PC-9 (cell line): ENCODE results near the gene SLC16A4. TPM values are rescaled to one million over a fixed set of nuclear protein-coding genes. Genes with fewer than 3 reads are reported as not detected.

Experiments
- BruUV-seq: library from RNA; stranded (reverse); fragments of 400-500 nt; replicated peaks from 2 replicates; lab custom pipeline; 2021; lab: Mats Ljungman, UMichigan
- CTCF ChIA-PET: fragments of 300-600 bp; sonication (Branson Sonifier 250); formaldehyde crosslinking; loops from one replicate; lab custom pipeline; 2022; ENCODE audit warnings: antibody characterized with exemption; lab: Charles Lee
- POLR2A ChIA-PET: fragments of 300-600 bp; sonication (Branson Sonifier 250); formaldehyde crosslinking; loops from one replicate; lab custom pipeline; 2022; ENCODE audit warnings: antibody characterized with exemption; ENCODE audit not compliant: unreplicated experiment; lab: Charles Lee
- DNase-seq, 2 experiments: peaks; one replicate each; pipeline versions ENCODE4 v3.0.0 to v3.0.0-alpha.2; 2015 to 2022; ENCODE audit warnings: mixed read lengths in 1 of 2
- H2AFZ ChIP-seq: fragments of 200-600 bp; sonication (generic); 2 replicates; pipeline ENCODE4 v1.8.1; 2017; ENCODE audit warnings: antibody characterized with exemption
- H3F3A ChIP-seq: fragments of 200-600 bp; sonication (generic); 2 replicates; pipeline ENCODE4 v1.8.1; 2017; ENCODE audit warnings: antibody characterized with exemption, mild to moderate bottlenecking, low read depth; ENCODE audit not compliant: insufficient read depth
- H3K27ac ChIP-seq: fragments of 200-600 bp; sonication (generic); 2 replicates; pipeline ENCODE4 v1.6.1; 2016; ENCODE audit warnings: mixed run types
- H3K27me3 ChIP-seq: fragments of 200-600 bp; sonication (generic); 2 replicates; pipeline ENCODE4 v1.6.1; 2016; ENCODE audit warnings: low read depth, mixed run types; ENCODE audit not compliant: insufficient read depth
- H3K36me3 ChIP-seq: fragments of 200-600 bp; sonication (generic); 2 replicates; pipeline ENCODE4 v1.6.1; 2016; ENCODE audit warnings: low read depth, mixed run types
- H3K4me1 ChIP-seq: fragments of 200-600 bp; sonication (generic); replicated peaks from 2 replicates; pipeline ENCODE4 v1.6.1; 2016; ENCODE audit warnings: mixed run types; ENCODE audit not compliant: insufficient read depth
- H3K4me2 ChIP-seq: fragments of 200-600 bp; sonication (generic); 2 replicates; pipeline ENCODE4 v1.6.1; 2017; ENCODE audit warnings: mixed run types
- H3K4me3 ChIP-seq: fragments of 200-600 bp; sonication (generic); 2 replicates; pipeline ENCODE4 v1.6.1; 2016; ENCODE audit warnings: mixed run types
- H3K79me2 ChIP-seq: fragments of 200-600 bp; sonication (generic); 2 replicates; pipeline ENCODE4 v1.6.1; 2017; ENCODE audit warnings: low read depth, mixed run types
- H3K9me2 ChIP-seq: fragments of 200-600 bp; sonication (generic); 2 replicates; pipeline ENCODE4 v1.8.1; 2017; ENCODE audit warnings: mild to moderate bottlenecking; ENCODE audit not compliant: insufficient read depth
- H3K9me3 ChIP-seq: fragments of 200-600 bp; sonication (generic); 2 replicates; pipeline ENCODE4 v1.8.1; 2016; ENCODE audit warnings: low read depth; ENCODE audit not compliant: insufficient read depth
- H4K20me1 ChIP-seq: fragments of 200-600 bp; sonication (generic); 2 replicates; pipeline ENCODE4 v1.8.1; 2017; ENCODE audit not compliant: insufficient read depth
- EZH2 ChIP-seq: fragments of 200-600 bp; sonication (generic); IDR thresholded peaks from 2 replicates; pipeline ENCODE4 v1.8.0; 2017; ENCODE audit warnings: antibody characterized with exemption, low read depth
- intact Hi-C: fragments of 100-400 bp; cut with micrococcal nuclease; formaldehyde crosslinking; loops from one replicate; pipeline ENCODE4 v1.10.0; 2022; ENCODE audit not compliant: unreplicated experiment
- total RNA-seq: library from RNA; stranded (reverse); gene quantifications from 2 replicates; pipeline ENCODE4 v1.2.3, GENCODE V29; 2021
- TF ChIP-seq, protein P1 (sequence below): fragments of 200-600 bp; sonication (generic); conservative IDR thresholded peaks from 2 replicates; pipeline ENCODE4 v1.6.1; 2017; ENCODE audit warnings: mixed run types, antibody characterized with exemption, mild to moderate bottlenecking, moderate library complexity

SLC16A4 gene
- total RNA-seq, 1 experiment from 2014 or later, result 32.7 TPM

DNA sequence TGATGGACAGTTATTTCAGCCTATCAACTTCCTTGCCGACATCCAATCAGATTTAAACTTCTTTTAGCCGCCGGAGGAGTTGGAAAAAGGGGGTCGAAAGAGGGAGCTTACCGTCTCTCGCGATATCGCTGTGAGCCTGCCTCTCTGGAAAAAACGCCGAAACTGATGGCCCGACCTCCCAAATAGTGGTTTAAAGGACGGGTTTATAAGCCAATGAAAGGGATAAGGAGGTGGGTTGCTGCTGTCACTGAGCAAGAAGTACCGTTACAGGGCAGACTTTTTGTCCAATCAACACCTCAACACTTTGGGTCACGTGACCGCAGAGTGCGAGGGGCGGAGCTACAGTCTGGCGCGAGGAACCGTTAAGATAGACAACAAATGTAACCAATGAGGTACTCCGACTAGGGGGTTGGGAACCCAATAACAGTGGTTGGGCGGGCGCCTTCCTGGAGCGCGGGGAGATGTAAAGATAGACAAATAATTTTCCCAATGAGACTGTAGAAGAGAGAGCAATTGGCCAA, 51.9 kb downstream of the SLC16A4 start, which contains the start of gene RBM15:
TSS of gene RBM15 (plus strand) at position 492 of the 521 bp plus-strand sequence. CDS start at position 521, 29 bp downstream.
- Histone ChIP-seq H4K20me1 (peaks cover 41% of the 10 kb centered on the region), H3K27me3 (no peaks in the 10 kb centered on the region), H3K79me2 (peaks cover 52% of the 10 kb centered on the region), H3K4me1 (peaks cover 64% of the 10 kb centered on the region), H3F3A (peaks cover 32% of the 10 kb centered on the region), H3K4me2 (peak within 1 kb of the TSS; percentile 91), H3K36me3 (peaks cover 27% of the 10 kb centered on the region), H3K4me3 (peak within 1 kb of the TSS; percentile 77), H3K27ac (peak within 1 kb of the TSS; percentile 88), H3K9me2 (no peaks in the 10 kb centered on the region), H3K9me3 (no peaks in the 10 kb centered on the region), H2AFZ (peak within 1 kb of the TSS; percentile 88)
- intact Hi-C loops, result loop anchor here (1.0 to 10.0 kb wide), 4 partner anchors 44 to 244 kb away; partner anchors contain the start of gene LAMTOR5
- TF ChIP-seq, protein P1, sequence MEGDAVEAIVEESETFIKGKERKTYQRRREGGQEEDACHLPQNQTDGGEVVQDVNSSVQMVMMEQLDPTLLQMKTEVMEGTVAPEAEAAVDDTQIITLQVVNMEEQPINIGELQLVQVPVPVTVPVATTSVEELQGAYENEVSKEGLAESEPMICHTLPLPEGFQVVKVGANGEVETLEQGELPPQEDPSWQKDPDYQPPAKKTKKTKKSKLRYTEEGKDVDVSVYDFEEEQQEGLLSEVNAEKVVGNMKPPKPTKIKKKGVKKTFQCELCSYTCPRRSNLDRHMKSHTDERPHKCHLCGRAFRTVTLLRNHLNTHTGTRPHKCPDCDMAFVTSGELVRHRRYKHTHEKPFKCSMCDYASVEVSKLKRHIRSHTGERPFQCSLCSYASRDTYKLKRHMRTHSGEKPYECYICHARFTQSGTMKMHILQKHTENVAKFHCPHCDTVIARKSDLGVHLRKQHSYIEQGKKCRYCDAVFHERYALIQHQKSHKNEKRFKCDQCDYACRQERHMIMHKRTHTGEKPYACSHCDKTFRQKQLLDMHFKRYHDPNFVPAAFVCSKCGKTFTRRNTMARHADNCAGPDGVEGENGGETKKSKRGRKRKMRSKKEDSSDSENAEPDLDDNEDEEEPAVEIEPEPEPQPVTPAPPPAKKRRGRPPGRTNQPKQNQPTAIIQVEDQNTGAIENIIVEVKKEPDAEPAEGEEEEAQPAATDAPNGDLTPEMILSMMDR, result no peak
- TF ChIP-seq EZH2, result no peak
- ChIA-PET CTCF (interaction anchor here (0.8 to 2.1 kb wide), 4 partner anchors 46 to 131 kb away, joined by 3 to 5 read pairs (median 3); no protein-coding TSS in a partner anchor), POLR2A (interaction anchor here (0.5 to 0.9 kb wide), 7 partner anchors 28 to 865 kb away, joined by 4 to 15 read pairs (median 6); no protein-coding TSS in a partner anchor)
- no TSS peak for BruUV-seq
- DNase-seq, result peak; percentile 97 to 100

DNA sequence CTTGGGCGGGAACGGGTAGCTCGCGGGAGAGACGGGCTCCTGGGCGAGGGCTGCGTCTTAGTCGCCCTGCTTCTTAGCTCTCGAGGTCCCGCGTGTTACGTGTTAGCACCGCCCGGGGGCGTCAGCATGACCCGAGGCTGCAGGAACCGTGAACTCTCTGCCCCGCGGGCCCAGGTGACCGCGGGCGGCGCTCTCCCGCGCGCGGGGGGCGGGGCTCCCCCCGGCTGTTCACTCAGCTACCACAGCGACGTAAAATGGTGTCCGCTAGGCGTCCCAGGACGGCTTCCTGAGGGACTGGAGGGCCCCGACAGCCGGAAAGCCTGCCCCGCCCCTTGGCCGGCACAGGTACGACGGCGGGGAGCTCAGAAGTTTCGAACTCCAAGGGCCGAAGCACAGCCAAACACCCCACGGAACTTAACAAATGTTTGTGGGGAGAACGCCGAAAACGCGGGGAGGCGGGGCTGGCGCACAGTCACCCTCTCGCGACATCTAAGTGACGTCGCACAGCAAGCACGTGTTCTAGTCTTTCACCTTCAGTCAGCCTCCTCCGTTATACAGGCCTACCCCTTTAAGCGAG, 52.4 kb downstream of the SLC16A4 start:
- CTCF ChIA-PET, result interaction anchor here (0.5 to 2.1 kb wide), 5 partner anchors 47 to 175 kb away, joined by 3 to 5 read pairs (median 3); no protein-coding TSS in a partner anchor
- POLR2A ChIA-PET, result interaction anchor here (0.5 to 0.9 kb wide), 6 partner anchors 10 to 549 kb away, joined by 3 to 15 read pairs (median 6); no protein-coding TSS in a partner anchor
- H3K4me2 ChIP-seq, result peak overlapping the region; percentile 87
- BruUV-seq, result no TSS peak
- intact Hi-C loops, result loop anchor here (1.0 to 10.0 kb wide), 4 partner anchors 44 to 244 kb away; partner anchors contain the start of gene LAMTOR5
- H3K27me3 ChIP-seq, result no peaks in the 10 kb centered on the region
- peaks cover 32% of the 10 kb centered on the region for H3F3A ChIP-seq
- no peak for TF ChIP-seq EZH2
- TF ChIP-seq, protein P1, result peak; percentile 74
- peak overlapping the region; percentile 77 for H3K4me3 ChIP-seq
- H3K4me1 ChIP-seq, result peaks cover 61% of the 10 kb centered on the region
- no peaks in the 10 kb centered on the region for H3K9me3 ChIP-seq
- H2AFZ ChIP-seq, result peak overlapping the region; percentile 88
- peaks cover 21% of the 10 kb centered on the region for H3K36me3 ChIP-seq
- H3K79me2 ChIP-seq, result peaks cover 46% of the 10 kb centered on the region
- H4K20me1 ChIP-seq, result peaks cover 36% of the 10 kb centered on the region
- peak overlapping the region; percentile 88 for H3K27ac ChIP-seq
- peak in 1 of 2 experiments; percentile 94 for DNase-seq
- H3K9me2 ChIP-seq, result no peaks in the 10 kb centered on the region

DNA sequence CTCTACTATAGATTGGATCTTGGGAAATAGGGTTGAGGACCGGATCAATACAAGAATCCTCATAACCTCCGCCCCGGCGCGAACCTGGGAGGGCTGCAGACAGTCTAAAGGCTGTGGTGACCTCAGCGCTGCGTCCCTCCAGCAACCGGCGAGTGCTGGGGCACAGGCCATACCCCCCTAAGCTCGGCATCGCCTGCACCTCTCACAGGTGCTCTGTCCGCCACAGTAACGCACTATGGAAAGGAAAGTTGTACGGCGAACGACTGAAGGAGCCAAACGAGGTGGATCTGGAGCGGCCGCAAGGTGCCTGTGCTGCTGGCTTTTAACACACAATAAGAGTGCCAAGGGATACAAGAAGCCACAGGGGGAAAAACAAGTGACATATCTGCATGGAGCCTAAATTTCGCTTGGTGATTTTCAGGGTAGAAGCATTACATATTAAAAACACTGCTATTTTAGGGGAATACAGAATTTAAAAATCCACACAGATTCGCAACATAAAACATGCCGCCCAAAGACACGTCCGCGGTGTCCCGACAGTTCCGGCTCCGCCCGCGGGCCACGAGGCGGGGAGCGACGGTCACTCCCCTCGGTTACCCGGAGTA, 53.0 kb downstream of the SLC16A4 start:
- Histone ChIP-seq H3K4me3 (peak overlapping the region; percentile 77), H3K9me3 (no peaks in the 10 kb centered on the region), H3K27ac (peak overlapping the region; percentile 88), H3K9me2 (no peaks in the 10 kb centered on the region), H3K4me1 (peaks cover 55% of the 10 kb centered on the region), H4K20me1 (peaks cover 30% of the 10 kb centered on the region), H3K4me2 (peak overlapping the region; percentile 87), H3K36me3 (peaks cover 15% of the 10 kb centered on the region), H3K27me3 (no peaks in the 10 kb centered on the region), H2AFZ (peak overlapping the region; percentile 88), H3F3A (peaks cover 32% of the 10 kb centered on the region), H3K79me2 (peaks cover 40% of the 10 kb centered on the region)
- intact Hi-C loops, result loop anchor here (1.0 to 10.0 kb wide), 4 partner anchors 45 to 243 kb away; partner anchors contain the start of gene LAMTOR5
- TF ChIP-seq, protein P1, result no peak
- no peak for TF ChIP-seq EZH2
- BruUV-seq, result TSS peak; percentile 84
- ChIA-PET POLR2A (interaction anchor here (0.6 to 0.7 kb wide), 3 partner anchors 11 to 129 kb away, joined by 3 read pairs; no protein-coding TSS in a partner anchor), CTCF (interaction anchor here (0.5 to 2.1 kb wide), 5 partner anchors 47 to 175 kb away, joined by 3 to 5 read pairs (median 3); no protein-coding TSS in a partner anchor)
- DNase-seq, result peak; percentile 22 to 46
